Measurements from ENCODE around the gene CCN6.

DNA sequence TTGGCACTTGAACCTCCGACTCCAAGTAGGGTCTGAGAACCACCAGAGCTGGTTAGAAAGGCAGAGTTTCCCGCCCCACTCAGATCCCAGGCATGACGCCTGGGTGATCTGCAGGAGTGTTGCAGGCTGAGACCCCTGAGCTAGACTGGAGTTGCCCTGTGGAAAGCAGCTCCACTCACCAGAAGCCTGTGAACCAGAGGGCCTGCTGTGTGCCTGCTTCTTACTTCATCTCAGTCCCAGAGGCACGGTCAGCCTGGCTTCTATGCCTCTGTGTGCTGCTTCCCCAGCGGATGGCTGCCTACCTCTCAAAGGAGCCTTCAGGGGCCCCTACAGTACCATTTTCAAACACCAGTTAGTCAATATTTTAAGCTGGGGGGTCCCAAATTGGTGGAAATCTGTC, 15.6 kb upstream of the CCN6 start:
- no peak for TF ChIP-seq POLR2A (IDR thresholded peaks at IDR 0.05)
- TF ChIP-seq, protein P1, sequence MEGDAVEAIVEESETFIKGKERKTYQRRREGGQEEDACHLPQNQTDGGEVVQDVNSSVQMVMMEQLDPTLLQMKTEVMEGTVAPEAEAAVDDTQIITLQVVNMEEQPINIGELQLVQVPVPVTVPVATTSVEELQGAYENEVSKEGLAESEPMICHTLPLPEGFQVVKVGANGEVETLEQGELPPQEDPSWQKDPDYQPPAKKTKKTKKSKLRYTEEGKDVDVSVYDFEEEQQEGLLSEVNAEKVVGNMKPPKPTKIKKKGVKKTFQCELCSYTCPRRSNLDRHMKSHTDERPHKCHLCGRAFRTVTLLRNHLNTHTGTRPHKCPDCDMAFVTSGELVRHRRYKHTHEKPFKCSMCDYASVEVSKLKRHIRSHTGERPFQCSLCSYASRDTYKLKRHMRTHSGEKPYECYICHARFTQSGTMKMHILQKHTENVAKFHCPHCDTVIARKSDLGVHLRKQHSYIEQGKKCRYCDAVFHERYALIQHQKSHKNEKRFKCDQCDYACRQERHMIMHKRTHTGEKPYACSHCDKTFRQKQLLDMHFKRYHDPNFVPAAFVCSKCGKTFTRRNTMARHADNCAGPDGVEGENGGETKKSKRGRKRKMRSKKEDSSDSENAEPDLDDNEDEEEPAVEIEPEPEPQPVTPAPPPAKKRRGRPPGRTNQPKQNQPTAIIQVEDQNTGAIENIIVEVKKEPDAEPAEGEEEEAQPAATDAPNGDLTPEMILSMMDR (IDR thresholded peaks at IDR 0.05), result no peak
